ENCODE measurements around the gene AQP6. TPM values are rescaled to one million over a fixed set of nuclear protein-coding genes. Genes with fewer than 3 reads are reported as not detected.
"Not testable (repeated sequence)": the region's sequence is repeated elsewhere in the genome, so short reads cannot be mapped to it uniquely, and the experiment has no call there.

Gene AQP6
- total RNA-seq, 6 experiments from 2014 or later, result 0.31 to 0.34 TPM; not detected in 4

DNA sequence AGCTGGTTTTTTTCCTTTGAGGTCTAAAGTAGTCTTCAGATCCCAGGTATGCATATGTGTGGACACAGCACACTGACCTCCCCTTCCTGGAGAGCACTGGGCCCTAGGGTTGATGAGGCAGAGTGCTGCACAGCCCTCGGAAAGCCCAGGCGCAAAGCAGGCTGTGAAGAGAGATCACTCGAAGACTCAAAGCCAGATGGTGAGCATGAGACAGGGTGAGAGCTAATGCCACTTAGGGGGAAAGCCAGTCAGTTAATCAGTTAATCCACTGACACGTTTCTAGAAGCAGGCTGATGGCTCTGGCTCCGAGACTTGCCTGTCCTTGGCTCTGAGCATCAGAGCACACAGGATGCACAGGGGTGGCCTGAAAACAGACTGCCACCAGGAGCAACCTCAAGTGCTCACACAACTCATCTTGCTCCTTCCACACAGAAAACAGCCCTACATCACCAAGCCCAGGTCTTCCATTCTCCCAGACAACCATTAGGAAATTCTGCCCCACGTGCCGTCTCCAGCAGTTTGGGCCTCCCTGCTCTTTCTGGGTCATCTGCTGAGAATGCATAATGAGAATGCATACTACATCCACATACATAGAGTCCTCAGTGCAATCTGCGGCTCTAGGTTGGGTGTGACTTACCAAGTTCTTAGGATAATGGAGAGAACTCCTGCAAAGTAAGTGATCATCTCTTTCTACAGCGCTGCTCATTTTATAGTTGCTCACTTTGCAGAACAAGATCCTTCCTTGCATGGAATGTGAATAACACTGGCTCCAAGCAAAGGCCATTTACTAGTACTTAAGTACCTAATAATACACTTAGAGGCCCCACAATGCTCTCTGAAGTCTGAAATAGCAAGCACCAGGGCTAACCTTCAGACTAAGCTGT, 12.0 kb downstream of the AQP6 start:
- Histone ChIP-seq H3K27me3 (no peaks in the 10 kb centered on the region), H3K4me1 (peaks cover 0 to 39% (median 0%) of the 10 kb centered on the region in 4 donors), H3K9me3 (no peaks in the 10 kb centered on the region), H3K27ac (no peak overlapping the region), H3K36me3 (no peaks in the 10 kb centered on the region), H3K4me3 (no peak overlapping the region)
- ATAC-seq, result no peak
- WGBS (ENCODE audit: insufficient coverage, low coverage, low lambda C conversion rate, missing lambda C conversion rate), result 97% methylated on average over 9 of the region's 9 CpGs
- TF ChIP-seq, protein P1, sequence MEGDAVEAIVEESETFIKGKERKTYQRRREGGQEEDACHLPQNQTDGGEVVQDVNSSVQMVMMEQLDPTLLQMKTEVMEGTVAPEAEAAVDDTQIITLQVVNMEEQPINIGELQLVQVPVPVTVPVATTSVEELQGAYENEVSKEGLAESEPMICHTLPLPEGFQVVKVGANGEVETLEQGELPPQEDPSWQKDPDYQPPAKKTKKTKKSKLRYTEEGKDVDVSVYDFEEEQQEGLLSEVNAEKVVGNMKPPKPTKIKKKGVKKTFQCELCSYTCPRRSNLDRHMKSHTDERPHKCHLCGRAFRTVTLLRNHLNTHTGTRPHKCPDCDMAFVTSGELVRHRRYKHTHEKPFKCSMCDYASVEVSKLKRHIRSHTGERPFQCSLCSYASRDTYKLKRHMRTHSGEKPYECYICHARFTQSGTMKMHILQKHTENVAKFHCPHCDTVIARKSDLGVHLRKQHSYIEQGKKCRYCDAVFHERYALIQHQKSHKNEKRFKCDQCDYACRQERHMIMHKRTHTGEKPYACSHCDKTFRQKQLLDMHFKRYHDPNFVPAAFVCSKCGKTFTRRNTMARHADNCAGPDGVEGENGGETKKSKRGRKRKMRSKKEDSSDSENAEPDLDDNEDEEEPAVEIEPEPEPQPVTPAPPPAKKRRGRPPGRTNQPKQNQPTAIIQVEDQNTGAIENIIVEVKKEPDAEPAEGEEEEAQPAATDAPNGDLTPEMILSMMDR (IDR thresholded peaks at IDR 0.05), result no peak
- no peak for TF ChIP-seq POLR2A (IDR thresholded peaks at IDR 0.05)
- intact Hi-C loops (cut with DNase I), result no loop called here
- DNase-seq, result no peak

DNA sequence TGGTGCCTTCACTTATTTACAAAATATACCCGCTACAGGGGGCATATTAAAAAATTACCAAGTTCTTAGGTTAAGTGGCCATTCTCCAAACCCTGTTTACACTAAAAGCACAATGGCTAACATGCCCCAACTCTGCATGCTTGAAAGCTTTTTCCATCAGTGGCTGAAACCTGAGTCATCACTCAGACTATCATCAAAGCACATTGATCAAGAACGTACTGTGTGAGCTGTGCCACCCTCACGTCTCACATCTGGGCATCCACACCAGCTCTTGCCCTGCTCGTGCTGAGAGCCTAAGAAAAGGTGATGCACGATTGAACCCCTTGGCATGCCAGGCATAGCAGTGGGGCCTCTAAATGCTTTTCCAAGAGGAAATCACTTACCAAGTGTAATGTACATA, 13.2 kb downstream of the AQP6 start:
- ATAC-seq, result no peak
- 100% methylated on average over 5 of the region's 5 CpGs for WGBS (ENCODE audit: insufficient coverage, low coverage, low lambda C conversion rate, missing lambda C conversion rate)
- TF ChIP-seq, protein P1 (IDR thresholded peaks at IDR 0.05), result no peak
- no peak for TF ChIP-seq POLR2A (IDR thresholded peaks at IDR 0.05)
- no peaks in the 10 kb centered on the region for H3K27me3 ChIP-seq
- H3K36me3 ChIP-seq, result no peaks in the 10 kb centered on the region
- peaks cover 0 to 33% (median 0%) of the 10 kb centered on the region in 4 donors for H3K4me1 ChIP-seq
- intact Hi-C loops (cut with DNase I), result no loop called here
- H3K4me3 ChIP-seq, result no peak overlapping the region
- H3K27ac ChIP-seq, result no peak overlapping the region
- H3K9me3 ChIP-seq, result no peaks in the 10 kb centered on the region
- DNase-seq, result no peak

DNA sequence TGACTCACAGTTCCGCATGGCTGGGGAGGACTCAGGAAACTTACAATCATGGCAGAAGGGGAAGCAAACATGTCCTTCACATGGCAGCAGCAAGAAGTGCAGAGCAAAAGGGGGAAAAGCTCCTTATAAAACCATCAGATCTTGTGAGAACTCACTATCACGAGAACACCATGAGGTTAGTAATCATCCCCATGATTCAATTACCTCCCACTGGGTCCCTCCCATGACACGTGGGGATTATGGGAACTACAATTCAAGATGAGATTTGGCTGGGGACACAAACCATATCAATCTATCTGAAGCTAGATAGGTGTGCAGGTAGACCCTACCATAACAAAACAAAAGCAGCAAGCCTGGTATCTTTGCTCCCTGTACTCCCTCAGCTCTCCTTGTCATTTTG, 13.7 kb downstream of the AQP6 start:
- H3K27me3 ChIP-seq; H3K27ac ChIP-seq; H3K36me3 ChIP-seq; DNase-seq; intact Hi-C loops (cut with DNase I); ATAC-seq; H3K4me3 ChIP-seq; H3K9me3 ChIP-seq: not testable (repeated sequence)
- 90% methylated on average over 2 of the region's 3 CpGs for WGBS (ENCODE audit: insufficient coverage, low coverage, low lambda C conversion rate, missing lambda C conversion rate)
- peaks cover 0 to 30% (median 0%) of the 10 kb centered on the region in 4 donors for H3K4me1 ChIP-seq

DNA sequence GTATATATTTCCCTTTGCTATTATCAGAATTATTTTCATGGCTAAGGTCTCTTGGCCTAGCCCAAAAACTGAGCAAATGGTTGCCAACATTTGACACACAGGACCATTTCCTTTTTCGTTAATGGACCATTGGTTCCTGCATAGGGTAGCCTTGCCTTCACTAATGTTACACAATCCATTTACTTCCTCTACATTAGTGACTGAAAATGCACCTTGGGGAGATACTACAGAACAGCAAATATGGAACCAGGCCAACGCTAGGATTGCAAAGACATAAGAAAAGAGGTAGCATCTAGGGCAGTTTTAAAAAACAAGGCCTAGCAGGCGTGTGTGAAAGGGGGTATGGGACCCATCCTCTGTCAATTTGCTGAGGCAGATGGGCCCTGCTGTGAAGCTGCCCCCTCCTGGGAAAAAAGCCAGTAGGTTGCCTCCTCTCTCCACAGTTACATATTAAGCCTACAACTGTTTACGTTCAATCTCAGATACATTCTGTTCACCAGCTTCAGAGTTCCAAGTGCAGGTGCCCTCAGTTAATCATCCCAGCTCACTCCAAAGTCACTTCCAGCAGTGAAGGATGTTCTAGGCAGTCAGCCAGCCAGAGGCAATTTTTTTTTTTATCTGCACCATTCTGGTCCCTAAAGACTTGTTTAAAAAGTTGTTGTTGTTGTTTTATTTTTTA, 15.0 kb downstream of the AQP6 start:
- DNase-seq, result no peak
- Histone ChIP-seq H3K36me3 (no peaks in the 10 kb centered on the region), H3K4me3 (no peak overlapping the region), H3K27me3 (no peaks in the 10 kb centered on the region), H3K27ac (peak overlapping the region in 1 of 3 donors; percentile 15), H3K9me3 (no peaks in the 10 kb centered on the region), H3K4me1 (peaks cover 0 to 30% (median 0%) of the 10 kb centered on the region in 4 donors)
- intact Hi-C loops (cut with DNase I), result no loop called here
- TF ChIP-seq, protein P1 (IDR thresholded peaks at IDR 0.05), result no peak
- TF ChIP-seq POLR2A (IDR thresholded peaks at IDR 0.05), result no peak
- peak; percentile 42 to 83 (median 78) for ATAC-seq
- 58% methylated on average over 4 of the region's 4 CpGs for WGBS (ENCODE audit: insufficient coverage, low coverage, low lambda C conversion rate, missing lambda C conversion rate)

DNA sequence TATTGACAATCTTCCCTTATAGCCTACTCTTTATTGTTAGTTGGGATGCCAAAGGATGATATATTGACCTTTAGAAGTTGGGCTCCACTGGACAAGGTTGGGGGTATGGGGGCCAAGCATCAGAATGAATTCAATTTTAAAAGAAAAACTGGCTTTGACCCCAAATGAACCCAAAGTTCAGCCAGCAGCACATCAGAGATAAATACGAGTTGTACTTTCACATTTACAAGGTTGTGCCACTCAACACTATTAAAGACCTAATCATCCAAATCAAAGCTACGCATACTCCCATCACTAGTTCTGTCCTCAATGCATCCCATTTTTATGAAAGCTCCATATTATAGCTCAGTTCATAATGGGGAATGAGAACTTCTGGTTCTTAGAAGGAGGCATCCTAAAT, 16.7 kb downstream of the AQP6 start:
- 35% methylated on average over 2 of the region's 2 CpGs for WGBS (ENCODE audit: insufficient coverage, low coverage, low lambda C conversion rate, missing lambda C conversion rate)
- not testable (repeated sequence) for DNase-seq, H3K36me3 ChIP-seq

More for the DNA sequence above, 16.7 kb downstream of the AQP6 start:
- intact Hi-C loops (cut with DNase I); H3K27me3 ChIP-seq; H3K9me3 ChIP-seq; H3K4me3 ChIP-seq; H3K27ac ChIP-seq: not testable (repeated sequence)
- ATAC-seq, result peak in 3 of 4 donors; percentile 43 to 58 (median 49)
- H3K4me1 ChIP-seq, result peaks cover 0 to 30% (median 0%) of the 10 kb centered on the region in 4 donors

Data from right lobe of liver (tissue), 6 donors.